ENCODE results near the gene AVL9.

AVL9 gene

DNA sequence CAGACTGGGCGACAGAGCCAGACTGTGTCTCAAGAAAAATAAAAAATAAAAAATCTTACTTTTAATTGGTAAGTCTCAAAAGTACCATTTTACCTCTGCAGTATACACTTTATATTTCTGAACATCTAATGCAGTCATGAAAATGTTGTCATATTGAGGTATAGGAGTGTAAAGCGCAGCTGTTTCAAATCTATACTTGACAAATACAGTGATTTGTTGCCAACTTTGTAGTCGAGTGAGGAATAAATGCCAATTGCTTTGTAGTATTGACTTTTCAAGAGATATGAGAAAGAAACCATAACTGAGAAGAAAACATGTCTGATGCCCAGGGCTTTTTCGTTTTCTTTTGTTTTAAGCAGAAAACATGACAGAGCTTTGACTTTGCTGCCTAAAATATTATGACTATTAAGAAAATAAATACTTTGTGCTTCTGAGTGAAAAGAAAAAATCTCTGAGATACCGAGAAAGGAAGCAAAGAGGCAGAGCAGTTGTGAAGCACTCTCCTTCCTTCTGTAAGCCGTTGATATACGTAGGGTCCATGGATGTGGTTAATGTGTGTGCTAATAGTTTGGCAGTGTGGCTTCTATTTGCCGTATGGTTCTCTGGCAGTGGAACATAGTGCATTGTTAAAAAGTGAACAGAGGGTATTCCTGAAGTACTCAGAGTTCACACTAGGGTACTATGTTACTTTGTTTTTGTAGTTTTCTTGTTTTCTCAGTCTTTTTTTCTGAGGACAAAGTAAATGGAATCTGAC, 38.2 kb downstream of the AVL9 start:
- no peak for DNase-seq (ENCODE audit: extremely low read depth in 1 of 2, low read depth in 1 of 2)

DNA sequence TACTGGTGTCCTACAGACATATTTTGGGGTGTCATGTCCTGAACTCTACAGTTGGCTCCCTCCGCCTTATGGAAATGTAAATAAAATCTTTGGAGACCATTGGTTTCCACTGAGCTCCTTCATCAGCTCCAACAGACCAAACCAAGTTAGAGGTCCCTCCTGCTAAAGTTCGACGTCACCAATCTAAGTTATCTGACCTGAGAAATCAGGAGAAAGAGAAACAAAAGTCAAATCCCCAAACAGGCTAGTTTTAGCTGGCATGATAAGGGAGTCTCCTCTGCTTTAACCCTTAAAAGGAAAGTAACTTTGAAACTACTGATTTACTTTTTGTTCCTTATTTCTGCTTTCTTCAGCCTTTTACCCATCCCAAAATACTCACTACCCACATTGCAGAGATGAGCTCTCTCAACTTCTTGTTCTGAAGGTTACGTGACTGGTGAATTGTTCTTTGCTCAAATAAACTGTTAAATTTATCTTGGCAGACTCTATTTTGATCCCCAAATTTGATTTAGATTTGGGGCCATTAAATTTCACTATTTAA, 39.9 kb downstream of the AVL9 start:
- DNase-seq (ENCODE audit: extremely low read depth in 1 of 2, low read depth in 1 of 2), result no peak

DNA sequence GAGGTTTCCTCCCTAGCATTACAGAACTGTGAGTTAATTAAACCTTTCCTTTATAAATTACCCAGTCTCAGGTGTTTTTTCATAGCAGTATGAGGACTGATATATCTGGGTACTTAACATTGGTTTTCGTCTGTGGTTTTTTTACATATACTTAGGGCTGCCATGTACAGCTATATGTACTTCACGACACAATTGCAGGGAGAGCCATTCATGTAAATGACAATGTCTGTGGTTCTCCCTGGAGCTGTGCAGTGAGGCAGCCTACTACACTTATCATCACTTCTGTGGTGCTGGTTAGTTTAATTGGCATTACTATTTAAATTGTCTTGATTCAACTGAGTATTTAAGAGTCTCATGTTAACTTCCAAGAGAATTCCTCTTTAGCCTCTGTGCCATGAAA, 40.7 kb downstream of the AVL9 start:
- no peak for DNase-seq (ENCODE audit: extremely low read depth in 1 of 2, low read depth in 1 of 2)

DNA sequence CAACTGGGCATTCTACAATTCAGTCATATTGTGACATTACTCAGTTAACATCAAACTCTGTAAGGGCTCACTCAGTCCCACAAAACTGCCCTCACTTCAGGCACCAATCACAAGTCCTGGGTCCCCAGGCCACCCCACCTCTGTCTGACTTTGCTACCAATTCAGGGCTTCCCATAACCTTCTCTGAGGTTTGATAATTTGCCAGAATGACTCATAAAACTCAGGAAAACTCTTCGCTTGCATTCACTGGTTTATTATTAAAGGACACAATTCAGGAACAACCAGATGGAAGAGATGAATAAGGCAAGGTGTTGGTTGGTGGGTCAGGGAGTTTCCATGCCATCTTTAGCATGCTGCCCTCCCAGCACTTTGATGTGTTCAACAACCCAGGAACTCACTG, 41.3 kb downstream of the AVL9 start:
- DNase-seq (ENCODE audit: extremely low read depth in 1 of 2, low read depth in 1 of 2), result no peak

DNA sequence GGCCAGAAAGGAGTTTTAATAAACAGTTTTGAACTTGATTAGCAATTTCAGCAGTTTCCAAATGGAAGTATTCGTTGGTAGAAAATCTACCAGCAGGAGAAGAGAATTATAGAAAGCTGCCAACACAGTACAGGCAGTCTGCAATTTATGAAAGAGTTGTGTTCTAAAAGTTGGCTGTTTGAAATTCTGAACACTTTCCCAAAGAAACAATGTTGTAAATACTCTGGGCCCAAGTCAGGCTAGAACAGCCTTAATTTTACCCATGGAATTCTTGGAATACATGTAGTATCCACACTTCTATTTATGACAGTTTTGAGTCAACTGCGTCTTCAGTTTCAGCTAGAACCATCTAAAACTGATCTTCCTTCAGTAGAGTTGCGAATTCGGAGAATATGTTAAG, 42.5 kb downstream of the AVL9 start:
- no peak for DNase-seq (ENCODE audit: extremely low read depth in 1 of 2, low read depth in 1 of 2)

DNA sequence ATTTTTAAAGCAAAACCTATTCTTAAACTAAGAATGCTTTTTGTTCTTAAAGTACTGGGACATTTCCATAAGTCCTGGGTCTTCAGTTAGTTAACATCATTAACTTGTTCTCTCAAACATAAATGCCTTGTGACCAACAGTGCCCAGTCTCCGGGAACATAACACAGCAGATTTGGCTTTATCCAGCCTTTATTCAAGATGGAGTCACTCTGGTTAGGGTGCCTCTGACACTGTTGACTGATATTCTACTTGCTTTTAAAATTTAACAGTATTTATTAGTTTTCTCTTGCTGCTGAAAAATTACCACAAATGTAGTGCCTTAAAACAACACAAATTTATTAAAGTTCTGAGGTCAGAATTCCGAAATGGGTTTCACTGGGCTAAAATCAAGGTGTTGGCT, 44.1 kb downstream of the AVL9 start:
- no peak for DNase-seq (ENCODE audit: extremely low read depth in 1 of 2, low read depth in 1 of 2)

DNA sequence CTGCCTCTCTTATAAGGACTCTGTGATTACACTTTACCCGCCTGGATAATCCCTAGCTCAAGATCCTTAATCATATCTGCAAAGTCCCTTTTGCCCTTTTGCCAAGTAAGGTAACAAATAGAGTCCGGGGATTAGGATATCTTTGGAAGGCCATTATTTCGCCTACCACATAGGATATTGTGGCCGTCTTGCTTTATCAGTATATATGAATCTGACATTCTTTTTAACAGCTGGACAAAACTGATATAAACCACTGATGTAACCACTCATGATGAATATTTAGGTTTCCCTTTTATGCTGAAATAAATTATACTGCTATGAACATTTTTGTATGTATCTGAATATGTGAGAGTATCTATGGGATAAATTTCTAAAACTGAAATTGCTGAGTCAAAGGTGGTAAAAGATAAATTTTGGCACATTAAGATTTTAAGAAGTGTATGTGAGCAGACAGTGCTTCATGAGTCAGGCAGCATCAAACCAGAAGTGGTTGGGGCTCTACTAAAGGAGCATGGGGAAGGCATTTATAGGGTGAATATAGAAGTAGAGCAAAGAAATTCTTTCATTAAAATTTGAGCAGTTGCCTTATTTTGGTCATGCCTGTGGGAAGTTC, 44.7 kb downstream of the AVL9 start:
- DNase-seq (ENCODE audit: extremely low read depth in 1 of 2, low read depth in 1 of 2), result no peak

DNA sequence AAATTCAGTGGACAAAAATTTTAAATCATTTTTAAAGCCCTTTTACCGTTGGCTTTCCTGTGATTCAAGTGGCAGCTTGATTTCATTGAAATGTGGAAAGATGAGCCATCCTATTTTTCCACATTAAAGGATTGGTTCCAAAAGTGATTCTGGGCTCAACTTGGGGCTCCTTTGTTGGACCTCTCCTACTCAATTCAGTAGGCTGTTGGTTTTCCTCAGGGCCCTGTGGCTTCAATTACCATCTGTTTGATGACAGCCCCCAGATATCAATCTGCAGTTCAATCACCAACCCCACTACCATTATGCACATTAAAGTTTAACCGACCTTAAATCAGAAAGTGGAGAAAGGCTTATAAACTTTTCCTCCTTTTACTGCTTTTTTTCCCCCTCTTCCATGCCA, 47.3 kb downstream of the AVL9 start:
- DNase-seq (ENCODE audit: extremely low read depth in 1 of 2, low read depth in 1 of 2), result no peak

DNA sequence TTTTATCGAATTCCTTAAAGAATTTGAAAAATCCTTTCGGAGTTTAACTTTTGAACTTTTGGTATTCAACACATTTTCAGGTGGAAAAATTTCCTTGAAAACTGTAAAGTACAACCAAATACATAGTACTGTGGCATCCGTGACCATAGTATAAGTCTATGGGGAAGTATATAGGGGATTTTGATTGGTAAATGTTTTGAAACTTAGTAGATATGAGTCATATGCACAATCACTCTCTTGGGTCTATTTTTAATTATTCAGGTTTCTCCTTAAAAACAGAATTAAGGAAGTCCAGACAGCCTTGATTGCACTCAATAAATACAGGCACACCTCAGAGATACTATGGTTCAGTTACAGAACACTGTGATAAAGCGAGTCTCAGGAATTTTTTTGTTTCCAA, 64.2 kb downstream of the AVL9 start:
- DNase-seq (ENCODE audit: extremely low read depth in 1 of 2, low read depth in 1 of 2), result no peak

DNA sequence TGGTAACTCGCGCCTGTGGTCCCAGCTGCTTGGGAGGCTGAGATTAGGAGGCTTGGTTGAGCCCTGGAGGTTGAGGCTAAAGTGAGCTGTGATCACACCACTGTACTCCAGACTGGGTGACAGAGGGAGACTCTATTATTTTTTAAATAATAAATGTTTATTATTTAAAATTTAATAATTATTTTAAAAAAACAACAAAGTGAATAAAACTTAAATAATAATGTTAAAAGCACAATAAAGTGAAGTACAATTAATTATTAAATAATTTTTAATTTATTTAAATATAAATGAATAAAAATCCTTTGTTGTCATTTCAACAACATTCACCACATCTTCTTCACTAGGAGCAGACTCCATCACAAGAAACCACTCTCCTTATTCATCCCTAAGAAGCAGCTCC, 64.8 kb downstream of the AVL9 start:
- DNase-seq (ENCODE audit: extremely low read depth in 1 of 2, low read depth in 1 of 2), result no peak

DNA sequence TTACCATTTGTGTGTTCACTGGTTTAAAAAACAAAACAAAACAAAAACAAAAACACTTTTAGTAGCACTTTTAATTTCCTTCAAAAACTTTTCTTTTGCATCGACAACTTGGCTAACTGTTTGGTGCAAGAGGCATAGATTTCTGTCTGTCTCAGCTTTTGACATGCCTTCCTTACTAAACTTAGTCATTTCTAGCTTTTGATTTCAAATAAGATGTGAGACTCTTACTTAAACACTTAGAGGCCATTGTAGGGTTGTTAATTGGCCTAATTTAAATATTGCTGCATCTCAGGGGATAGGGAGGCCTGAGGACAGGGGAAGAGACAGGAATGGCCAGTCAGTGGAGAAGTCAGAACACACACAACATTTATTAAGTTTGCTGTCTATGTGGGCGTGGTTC, 66.3 kb downstream of the AVL9 start:
- DNase-seq (ENCODE audit: extremely low read depth in 1 of 2, low read depth in 1 of 2), result no peak

DNA sequence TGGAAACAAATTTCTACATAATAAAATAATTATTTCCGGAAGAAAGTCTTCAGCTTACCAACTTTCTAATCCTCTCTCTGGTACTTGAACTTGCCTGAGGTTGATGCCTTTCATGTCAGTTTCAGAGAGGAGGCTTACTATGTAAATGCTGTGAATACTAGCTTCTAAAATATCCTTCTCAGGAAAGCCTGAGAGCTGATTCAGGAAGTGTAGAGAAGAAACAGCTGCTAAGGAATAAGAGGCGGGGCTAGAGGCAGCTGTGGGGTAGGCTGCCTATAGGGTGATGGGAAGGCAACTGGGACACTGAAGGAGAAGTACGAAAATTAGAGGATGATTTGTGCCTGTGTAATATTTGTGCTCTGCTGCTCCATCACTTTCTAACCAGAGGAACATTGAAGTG, 69.3 kb downstream of the AVL9 start:
- DNase-seq (ENCODE audit: extremely low read depth in 1 of 2, low read depth in 1 of 2), result no peak

DNA sequence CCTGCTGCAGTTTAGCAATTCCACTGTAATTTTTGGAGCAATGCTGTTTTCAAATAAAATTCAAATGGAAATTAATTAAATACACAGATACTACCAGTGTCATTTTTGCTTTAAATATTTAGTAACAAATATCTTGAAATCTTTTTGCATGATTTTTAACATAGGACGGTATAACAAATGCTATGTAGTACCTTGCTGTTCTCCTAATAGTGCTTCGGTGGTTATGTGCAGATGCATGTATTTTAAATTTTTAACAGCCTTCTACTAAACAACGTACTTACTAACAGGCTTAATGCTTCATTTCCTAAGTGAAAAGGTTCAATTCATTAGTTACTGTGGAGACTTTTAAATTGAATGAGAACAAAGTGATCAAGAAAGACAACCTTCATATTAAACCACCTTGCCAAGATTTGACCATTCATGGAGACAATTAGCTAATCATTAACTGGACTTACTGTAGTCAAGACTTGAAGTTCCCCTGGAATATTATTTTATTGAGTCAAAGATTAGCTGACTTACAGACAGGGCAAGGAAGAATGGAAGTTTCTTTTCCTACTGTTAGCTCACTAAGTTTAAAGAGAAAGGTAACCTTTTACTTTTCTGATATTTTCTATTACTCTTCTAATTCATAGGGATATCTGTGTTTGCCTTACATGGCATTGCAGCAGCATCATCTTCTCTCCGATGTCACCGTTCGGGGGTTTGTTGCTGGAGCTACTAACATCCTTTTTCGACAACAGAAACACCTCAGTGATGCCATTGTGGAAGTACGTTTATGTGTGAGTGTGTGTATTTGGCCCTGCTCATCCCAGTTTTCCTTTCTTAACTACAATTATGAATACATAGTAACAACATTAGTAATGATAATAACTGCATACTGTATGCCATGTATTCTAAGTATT, 74.3 kb downstream of the AVL9 start:
- DNase-seq (ENCODE audit: extremely low read depth in 1 of 2, low read depth in 1 of 2), result no peak

DNA sequence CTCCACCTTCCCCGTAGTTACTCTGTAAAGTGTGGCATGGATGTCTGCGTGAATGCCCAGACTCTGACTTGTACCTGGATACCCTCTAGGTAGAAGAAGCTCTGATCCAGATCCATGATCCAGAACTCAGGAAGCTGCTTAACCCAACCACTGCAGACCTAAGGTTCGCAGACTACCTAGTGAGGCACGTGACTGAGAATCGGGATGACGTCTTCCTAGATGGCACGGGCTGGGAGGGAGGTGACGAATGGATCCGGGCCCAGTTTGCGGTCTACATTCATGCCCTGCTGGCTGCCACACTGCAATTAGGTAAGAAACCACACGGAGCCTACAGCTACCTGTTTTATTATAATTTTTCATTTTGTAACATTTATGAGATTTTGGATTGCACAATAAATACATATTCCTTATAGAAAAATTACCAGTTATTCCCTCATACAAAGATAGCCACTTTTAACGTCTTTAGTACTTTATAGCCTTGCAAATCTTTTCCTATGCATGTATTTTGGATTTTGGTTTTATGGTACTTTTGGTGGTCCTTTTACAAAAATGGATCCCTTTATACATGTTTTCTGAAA, 77.9 kb downstream of the AVL9 start:
- no peak for DNase-seq (ENCODE audit: extremely low read depth in 1 of 2, low read depth in 1 of 2)

DNA sequence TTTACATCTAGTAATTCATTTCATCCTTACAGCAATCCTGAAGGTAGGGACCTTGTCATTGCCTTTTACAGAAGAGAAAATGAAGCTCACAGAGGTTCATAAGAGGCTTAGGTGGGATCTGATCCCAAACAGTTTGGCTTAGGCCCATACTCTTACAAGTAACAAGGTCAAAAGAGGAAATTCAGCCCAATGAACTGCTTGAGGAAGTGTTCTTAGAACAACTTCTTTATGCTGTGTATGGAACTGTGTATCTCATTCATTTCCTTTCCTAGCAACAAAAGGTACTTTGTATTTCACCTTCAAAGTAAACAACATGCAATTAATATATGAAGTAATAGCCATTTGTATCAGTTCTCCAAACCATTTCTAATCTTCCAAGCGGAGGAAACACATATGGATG, 79.3 kb downstream of the AVL9 start:
- DNase-seq (ENCODE audit: extremely low read depth in 1 of 2, low read depth in 1 of 2), result no peak

DNA sequence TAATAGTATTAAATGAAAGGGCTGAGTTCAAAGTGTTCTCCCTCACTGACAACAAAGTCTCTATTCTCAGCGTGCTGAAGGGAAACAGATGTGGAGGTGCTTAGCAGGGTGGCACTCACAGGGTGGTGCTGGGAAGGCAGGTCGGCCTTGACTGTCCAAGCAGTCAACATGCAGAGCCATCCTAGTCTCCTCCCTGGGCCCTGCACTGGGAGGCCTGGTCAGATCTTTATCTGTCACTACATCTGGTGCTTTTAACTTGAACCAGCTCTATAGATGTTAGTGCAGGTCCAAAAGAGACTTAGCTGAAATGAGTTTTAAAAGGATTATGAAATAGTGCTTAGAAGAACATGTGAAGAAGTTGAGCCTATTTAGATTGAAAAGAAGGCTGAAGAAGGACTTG, 82.1 kb downstream of the AVL9 start:
- DNase-seq (ENCODE audit: extremely low read depth in 1 of 2, low read depth in 1 of 2), result no peak

DNA sequence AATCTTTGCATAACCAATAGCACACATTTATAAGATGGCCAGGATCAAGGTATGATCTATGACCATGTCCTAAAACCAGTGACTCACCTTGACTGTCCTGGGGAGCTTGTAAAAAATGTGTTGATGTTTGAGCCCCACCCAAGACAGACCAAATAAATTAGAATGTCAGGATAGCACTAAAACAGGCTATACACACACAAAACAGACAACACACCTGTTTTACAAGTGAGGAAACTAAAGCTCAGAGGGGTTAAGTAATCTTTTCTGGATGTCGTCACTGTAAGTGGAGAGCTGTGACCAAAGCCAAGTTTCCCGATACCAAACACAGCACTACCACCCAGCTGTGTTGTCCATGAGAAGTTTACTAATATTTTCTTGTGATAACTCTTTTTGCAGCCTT, 84.5 kb downstream of the AVL9 start:
- DNase-seq (ENCODE audit: extremely low read depth in 1 of 2, low read depth in 1 of 2), result no peak

DNA sequence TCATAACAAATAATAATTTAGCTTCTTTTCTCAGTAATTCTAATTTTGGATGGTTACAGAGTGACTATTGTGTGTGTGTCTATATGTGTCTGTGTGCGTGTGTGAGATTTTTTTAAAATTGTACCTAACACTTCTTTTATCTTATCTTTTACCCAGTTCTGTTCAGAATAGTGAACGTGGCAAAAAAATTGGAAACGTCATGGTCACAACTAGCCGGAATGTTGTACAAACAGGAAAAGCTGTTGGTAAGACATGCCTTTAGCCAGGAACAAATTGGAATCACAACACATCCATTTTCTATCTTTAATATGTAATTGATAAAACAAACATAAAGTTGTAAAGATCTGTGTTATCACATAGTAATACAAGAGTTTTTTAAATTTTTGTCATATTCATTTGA, 85.4 kb downstream of the AVL9 start:
- no peak for DNase-seq (ENCODE audit: extremely low read depth in 1 of 2, low read depth in 1 of 2)

DNA sequence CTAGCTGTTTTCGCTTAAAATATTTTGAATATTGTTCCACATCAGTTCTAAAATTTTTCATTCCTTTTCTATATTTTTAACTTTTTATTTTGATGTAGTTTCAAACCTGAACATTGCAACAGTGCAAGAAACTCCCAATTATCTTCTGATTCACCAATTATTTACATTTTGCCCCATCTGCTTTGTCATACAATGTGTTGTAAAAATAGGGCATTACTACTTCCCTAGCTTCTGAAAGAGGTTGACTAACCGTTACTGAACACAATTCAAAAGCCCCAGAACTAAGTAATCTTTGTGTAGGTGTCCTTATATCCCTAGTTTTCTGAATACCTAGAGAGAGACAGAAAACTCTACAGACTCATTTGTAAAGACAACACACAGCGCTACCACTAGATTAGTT, 86.7 kb downstream of the AVL9 start:
- no peak for DNase-seq (ENCODE audit: extremely low read depth in 1 of 2, low read depth in 1 of 2)

DNA sequence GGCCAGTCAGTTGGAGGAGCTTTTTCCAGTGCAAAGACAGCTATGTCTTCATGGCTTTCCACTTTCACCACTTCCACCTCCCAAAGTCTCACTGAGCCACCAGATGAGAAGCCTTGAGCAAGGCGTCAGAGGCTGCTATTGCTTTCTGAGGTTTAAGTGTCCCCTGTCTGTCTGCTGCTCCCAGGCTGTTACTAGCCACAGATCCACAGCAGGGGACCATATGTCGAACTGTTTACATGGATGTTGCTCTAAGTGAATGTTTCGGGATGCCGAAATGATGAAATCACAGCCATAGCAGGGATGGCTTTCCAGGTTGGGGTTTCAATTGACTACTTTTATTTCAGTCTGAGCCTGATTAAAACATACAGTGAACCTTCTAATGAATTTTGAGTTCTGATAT, 88.5 kb downstream of the AVL9 start:
- DNase-seq (ENCODE audit: extremely low read depth in 1 of 2, low read depth in 1 of 2), result no peak

All from stimulated activated CD8-positive, alpha-beta memory T cell treated with anti-CD3 and anti-CD28 coated beads, Interleukin-7, amount 100 ng/mL, for 48 hours (primary cell).